GM19193 (cell line): ENCODE data around the gene UBE2F.

Experiments used
- POLR2A ChIP-seq: IDR thresholded peaks from 4 replicates; pipeline ENCODE4 v1.6.1; 2011; ENCODE audit not compliant: insufficient read depth, insufficient read length; ENCODE audit errors: extremely low read depth

The UBE2F gene

DNA sequence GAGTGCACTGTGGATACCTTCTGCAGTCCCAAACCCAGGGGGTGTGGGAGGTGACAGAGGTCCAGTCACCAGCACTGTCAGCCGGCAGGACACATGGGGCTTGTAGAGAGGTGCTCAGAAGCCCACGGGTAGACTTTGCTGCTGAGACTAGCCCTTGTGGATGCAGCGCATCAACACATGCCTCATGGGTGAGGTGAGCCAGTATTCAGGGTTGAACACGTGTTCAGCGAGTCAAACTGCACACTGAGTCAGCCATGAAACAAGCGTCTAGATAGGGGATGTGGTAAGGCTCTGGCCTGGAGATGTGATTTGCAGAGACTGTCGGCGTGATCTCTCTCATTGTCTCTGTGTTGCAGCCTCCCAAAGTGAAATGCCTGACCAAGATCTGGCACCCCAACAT, 58.2 kb downstream of the UBE2F start:
- TF ChIP-seq POLR2A, result no peak

DNA sequence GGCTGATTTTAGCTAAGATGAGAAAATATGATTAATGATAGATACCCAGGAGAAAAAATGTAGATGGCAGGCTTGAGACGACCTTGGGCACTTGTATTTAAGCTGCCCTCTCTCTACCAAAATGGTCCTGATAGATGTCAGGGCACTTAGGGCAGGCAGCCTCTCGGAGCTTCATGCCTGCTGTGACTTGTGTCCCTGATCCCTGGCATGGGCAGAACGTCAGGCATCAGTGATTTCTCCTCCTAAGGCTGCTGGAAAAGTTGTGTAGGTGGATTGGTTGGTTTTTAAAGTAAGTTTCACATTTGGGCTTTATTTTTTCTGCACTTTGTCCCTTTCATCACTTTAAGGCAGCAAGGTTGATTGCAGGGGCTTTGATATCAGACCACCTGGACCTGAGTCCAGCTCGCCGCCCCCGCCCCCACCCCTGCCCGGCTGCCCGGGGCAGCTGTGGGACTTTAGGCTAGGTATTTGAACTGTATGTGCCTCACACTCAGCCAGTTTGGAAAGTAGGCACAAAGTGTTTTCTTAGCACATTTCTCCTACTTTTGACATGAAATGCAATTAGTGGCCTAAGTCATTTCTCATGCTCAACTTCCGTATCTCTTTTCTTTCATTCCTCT, 59.0 kb downstream of the UBE2F start:
- no peak for TF ChIP-seq POLR2A

DNA sequence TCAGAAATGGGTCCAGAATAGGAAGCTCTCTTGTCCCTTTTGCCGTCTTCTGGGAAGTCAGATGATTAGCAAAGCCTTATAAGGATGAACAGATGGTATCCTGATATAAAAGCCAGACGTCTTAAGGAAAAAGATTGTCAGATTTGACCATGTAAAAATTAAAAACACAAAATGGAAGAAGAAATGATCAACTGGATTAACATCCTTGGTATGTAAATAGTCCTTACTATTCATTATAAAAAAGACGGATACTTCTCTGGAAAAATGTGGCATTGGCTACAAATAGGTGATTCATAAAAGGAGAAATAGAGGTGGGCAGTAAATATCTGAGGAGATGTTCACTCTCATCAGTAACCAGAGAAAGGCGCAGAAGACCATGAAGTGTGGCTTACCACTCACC, 60.2 kb downstream of the UBE2F start:
- no peak for TF ChIP-seq POLR2A

DNA sequence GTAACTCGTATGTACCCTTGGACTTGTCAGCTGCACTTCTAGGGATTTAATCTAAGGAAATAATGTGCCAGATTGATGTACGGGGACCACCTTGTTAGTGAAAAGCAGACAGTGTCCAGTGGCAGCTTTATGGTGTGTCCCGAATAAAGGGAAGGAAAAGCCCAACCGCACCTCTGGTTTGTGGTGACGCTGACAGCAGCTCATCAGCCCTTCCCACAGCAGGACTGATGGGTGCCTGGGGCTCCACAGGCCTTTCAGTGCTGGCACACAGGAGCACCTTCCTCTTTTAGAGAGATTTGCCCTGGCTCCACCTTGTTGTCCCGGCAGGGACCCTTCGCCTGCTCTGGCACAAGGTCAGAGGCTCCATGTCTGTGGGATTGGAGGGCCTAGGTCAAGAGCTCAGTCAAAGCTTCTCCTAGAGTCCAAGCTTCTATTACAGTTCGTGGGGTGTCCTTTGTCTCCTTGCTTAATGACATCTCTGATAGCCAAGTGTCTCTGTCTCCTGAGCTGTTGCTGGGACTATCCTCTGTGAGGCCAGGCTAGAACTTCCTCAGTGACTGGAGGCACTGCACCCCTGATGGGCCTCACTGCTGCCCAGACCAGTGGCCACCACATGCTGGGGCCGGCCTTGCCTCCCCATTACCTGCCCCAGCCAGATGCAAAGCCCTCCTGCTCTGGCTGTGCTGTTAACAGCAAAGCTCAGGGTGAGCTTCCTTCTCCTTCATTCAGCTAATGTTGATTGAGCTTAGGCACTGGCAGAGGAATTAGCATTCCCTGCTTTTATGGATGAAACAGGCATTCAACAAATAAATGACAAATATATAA, 61.0 kb downstream of the UBE2F start:
- TF ChIP-seq POLR2A, result no peak

DNA sequence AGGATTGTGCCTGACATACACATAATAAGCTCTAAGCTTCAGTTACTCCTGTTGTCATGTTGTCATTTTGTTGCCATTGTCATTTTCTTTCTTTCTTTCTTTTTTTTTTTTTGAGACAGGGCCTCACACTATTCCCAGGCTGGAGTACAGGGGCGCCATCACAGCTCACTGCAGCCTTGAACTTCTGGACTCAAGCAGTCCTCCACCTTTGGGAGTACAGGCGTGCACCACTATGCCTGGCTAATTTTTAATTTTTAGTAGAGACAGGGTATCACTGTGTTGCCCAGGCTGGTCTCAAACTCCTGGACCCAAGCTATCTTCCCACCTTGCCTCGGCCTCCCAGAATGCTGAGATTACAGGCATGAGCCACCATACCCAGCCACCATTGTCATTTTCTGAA, 63.0 kb downstream of the UBE2F start:
- TF ChIP-seq POLR2A, result no peak

DNA sequence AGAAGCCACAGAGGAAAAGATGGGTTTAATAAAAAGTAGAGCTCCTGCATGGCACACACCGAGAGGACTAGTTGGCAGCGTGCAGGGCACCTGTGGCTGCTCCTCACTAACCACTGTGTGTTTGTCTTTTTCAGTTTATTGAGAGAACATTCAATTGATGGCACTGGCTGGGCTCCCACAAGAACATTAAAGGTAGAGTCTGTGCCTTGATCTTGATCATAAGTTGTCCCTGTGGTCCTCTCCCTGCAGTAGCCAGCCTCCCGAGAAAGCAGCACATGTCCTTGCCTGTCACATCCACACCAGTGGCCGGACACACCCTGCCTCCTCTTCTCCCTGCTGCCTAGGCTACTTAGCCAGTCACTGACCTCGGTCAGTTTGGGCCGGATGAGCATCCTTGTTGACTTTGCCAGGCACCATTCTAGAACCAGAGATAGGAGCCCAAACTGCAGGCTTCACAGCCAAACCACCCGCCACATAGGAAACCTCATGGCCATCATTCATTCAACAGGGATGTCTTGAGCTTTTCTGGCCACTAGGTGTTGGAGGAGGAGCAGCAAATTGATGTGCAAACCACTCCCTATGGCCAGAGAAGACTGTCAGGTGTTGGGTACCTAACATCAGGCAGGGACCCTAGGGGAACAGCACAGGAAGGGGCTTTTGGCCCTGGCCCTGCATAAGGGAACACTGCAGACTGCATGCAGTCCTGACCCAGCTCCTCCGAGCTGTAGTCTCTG, 63.8 kb downstream of the UBE2F start:
- TF ChIP-seq POLR2A, result no peak

DNA sequence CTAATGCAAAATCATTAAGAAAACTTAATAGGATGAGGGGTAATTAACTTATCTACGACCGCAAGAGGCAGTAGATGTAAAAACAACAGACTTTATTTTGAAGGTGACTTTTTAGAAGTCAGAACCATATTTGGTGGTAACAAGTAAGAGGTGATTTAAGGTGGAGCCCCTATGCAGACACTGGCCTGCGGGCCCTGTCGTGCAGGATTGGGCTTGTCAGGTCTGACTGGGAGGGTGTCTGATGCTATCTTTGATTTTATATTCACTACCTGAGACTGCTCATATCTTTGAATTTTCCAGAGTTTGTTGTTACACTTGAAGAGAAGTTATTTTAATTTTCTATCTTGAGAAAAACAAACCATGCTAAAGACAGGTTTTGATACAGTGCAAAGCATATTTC, 64.9 kb downstream of the UBE2F start:
- TF ChIP-seq POLR2A, result no peak

DNA sequence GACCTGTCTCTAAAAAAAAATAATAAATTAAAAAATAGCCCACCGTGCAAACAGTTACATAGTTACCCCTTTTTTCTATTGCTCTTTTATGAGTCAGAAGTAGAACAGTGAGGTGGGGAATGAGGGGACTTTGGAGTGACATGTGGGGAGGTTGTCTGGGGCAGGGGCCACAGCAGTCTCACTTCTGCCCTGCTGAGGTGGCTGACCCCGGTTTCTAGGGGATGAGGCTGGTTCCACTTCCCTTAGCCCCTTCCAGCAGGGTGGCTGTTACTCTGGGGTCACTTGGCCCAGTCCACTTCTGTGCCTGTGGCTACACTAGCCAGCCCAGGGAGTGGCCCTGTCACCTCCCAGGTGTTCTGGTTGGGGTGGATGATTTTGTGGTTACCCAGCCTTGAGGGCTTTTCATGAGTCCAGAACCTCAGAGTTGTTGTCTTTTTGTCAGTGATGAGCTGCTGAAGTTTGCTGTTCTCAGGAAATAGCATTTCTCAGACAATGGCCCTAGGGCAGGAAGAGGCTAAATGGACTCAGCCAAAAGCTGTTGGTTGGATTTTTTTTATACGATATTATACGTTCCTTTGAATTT, 66.0 kb downstream of the UBE2F start:
- no peak for TF ChIP-seq POLR2A

DNA sequence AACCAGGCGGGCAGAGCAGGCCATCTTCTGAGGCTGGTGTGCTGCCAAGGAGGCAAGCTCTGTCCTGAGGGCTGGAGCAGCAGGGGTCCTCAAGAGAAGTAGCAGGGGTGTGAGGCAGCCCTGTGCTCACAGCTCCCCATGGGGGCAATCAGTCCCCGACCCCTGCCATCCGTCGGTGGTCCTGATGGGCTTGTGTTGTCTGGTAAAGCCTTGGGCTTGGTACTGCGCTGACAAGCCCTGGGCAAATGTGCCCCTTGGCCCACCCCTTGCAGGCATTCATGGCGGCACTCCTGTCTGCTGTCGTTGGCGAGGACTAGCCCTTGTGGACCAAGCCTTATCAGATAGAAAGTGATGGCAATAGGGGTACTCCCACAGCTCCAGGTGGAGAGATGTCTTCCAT, 71.4 kb downstream of the UBE2F start:
- no peak for TF ChIP-seq POLR2A

DNA sequence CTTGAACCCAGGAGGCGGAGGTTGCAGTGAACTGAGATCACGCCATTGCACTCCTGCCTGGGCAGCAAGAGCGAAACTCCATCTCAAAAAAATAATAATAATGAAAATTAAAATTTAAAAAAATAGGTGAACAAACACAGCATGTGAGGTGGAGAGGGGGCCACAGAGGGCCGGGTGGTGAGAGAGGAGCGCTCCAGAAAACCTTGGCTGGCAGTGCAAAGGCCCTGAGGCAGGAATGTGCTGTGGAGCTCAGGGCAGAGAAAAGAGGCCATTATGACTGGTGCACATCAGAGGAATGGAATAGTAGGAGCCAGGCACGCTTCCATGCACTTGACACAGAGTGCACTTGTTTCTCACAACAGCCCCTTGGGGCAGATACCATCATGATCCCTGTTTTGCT, 72.3 kb downstream of the UBE2F start:
- no peak for TF ChIP-seq POLR2A

DNA sequence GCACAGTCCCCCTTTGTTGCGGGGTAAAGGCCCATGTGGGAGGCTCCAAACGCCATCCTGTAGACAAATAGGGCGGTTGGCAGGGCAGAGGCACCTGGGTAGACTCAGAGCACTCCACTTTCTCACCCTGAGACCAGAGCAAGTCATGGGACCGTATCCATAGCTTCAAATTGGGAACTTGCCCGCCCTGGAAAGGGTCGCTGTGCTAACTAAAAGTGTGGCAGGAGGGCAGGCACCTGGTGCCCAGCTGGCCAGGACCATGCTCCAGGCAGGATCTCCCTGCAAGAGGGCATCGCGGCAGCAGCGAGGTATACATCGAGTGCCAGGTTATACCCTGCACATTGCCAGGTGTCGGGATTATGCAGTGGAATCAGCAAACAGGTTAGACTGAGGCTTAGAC, 73.2 kb downstream of the UBE2F start:
- TF ChIP-seq POLR2A, result no peak

DNA sequence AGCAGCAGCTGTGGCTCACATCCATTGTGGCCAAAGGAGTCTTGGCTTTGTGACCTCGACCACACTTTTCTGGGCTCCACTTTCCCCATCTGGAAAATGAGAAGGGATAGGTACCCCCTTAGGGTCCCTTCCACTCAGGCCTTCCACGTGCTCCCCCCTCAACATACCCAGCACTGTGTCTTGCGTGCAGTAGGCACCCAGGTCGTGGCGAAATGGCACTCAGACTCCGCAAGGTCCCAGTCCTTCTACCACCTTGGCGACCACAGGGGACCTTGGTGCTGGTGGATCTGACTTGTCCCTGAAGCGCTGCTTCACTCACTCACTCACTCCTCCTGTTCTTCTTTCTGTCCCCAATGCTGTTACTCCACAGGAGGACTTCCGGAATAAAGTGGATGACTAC, 74.1 kb downstream of the UBE2F start:
- TF ChIP-seq POLR2A, result no peak

DNA sequence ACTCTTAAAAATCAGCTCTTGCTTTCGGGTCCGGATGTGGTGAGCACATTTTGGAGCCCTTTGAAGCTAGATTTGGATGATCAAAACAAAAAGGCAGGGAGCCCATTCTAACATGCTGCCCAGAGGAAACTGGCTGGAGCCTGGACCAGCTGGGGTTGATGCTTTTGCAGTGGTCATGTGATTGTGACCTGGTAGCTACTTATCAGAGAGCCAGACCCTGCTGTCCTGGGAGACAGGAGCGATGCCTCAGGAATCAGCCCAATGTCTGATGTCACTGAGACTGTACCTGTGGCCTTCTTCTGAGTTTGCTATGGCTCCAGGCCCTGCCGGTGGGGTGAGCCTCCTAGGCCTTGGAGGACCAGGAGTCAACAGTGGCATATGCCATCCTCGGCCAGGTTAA, 75.3 kb downstream of the UBE2F start:
- TF ChIP-seq POLR2A, result no peak

DNA sequence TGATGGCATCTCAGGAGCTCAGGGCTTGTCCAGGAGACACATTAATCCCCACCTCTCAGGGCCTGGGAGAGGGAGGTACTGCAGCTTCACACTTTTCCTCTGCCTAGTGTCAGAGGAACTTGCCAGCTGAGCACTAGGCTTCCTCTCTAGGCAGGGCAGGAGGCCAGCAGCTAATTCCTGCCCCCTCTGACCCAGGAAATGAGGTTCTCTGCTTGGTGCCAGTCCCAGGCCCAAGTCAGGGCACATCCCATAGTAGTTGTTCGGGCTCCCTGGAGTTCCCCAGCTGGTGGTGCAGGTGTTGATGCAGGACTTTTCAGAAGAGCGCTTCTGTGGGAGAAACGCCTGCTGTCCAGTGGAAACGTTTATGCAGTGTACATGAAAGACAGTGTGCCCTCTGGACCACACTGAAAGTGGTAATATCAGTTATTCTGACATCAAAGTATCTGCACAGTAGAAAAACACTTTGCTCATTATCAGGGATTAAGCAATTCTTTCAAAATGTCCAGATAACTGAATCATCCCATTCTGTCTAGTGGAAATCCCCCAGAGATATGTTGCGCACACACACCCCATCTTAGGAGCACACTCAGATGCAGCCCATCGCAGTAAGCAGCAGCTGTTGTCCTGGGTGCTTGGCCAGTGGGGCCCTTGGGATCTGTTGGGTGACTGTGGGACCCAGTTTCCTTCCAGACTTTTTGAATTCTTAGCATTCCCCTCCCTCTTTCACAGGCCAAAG, 76.2 kb downstream of the UBE2F start:
- TF ChIP-seq POLR2A, result no peak

DNA sequence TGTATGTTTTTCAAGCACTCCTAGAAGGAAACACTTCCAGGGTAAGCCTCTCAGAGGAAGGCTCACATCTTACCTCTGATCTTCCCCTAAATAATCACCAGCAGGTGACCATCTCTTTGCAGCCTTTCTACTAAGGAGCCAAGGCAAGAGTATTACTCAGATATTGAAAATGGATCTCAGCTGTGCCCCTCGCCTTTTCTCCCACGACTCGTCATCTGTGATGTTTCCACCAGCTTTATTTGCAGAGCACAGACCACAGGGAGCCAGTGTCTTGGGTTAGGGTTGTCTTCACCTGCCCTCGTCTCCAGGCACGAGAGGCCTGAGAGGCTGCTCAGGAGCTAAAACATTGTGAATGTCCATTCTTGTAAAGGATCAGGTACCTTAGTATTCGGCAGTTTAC, 77.0 kb downstream of the UBE2F start:
- TF ChIP-seq POLR2A, result no peak

DNA sequence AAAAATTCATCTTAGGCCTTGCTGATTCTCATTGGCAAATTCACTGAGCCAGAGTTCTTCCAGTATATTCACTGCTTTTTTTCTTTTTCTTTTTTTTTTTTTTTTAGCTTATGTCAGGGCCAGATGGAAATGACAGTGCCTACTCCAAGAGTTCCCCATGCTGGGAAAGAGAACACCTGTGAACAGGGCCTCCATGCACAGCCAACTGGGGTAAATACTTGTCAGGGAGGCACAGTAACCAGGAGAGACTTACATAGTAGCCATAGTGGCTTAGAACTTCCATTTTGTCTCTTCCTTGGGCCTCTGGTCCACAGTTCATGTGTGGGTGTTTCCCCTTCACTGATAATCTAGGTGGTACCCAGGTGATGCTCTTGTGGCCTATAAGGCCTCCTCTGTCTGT, 78.8 kb downstream of the UBE2F start:
- TF ChIP-seq POLR2A, result no peak
